Measurements from ENCODE around the gene XPOT.

Gene XPOT

DNA sequence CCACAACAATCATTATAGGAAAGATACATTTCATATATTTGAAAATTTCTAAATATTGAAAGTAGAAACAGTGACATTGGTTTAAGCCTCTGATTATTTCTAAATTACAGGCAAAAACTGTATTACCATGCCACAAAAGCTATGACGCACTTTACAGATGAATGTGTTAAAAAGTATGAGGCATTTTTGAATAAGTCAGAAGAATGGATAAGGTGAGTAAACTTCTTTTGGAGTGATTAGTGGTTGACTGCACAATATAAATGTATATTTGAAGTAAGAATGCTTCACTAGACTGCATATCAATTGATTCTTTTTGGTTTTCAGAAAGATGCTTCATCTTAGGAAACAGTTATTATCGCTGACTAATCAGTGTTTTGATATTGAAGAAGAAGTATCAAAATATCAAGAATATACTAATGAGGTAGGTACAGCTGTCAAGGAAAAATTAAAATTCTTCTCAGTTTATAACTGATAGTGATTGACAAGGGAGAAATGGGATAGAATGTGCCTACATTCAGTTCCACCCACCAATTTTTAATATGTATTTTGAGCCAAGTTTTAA is 92.7 kb downstream of the XPOT start:
- TF ChIP-seq, protein P1, sequence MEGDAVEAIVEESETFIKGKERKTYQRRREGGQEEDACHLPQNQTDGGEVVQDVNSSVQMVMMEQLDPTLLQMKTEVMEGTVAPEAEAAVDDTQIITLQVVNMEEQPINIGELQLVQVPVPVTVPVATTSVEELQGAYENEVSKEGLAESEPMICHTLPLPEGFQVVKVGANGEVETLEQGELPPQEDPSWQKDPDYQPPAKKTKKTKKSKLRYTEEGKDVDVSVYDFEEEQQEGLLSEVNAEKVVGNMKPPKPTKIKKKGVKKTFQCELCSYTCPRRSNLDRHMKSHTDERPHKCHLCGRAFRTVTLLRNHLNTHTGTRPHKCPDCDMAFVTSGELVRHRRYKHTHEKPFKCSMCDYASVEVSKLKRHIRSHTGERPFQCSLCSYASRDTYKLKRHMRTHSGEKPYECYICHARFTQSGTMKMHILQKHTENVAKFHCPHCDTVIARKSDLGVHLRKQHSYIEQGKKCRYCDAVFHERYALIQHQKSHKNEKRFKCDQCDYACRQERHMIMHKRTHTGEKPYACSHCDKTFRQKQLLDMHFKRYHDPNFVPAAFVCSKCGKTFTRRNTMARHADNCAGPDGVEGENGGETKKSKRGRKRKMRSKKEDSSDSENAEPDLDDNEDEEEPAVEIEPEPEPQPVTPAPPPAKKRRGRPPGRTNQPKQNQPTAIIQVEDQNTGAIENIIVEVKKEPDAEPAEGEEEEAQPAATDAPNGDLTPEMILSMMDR (IDR thresholded peaks at IDR 0.05): no peak

DNA sequence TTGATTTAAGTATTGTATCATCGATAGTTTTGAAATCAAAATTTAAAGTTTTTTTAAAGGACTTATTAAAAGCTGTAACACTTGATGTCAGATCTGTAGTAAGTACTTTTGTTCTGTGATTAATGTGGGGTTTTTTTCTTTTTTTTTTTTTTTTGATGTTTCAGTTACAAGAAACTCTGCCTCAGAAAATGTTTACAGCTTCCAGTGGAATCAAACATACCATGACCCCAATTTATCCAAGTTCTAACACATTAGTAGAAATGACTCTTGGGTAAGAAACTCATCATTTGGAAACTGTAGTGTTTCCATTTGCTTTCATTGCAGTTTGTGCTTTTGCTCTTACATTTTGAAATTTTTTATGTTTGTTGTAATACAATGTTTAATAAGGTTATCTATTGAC is 93.3 kb downstream of the XPOT start:
- TF ChIP-seq, protein P1 (IDR thresholded peaks at IDR 0.05): no peak

DNA sequence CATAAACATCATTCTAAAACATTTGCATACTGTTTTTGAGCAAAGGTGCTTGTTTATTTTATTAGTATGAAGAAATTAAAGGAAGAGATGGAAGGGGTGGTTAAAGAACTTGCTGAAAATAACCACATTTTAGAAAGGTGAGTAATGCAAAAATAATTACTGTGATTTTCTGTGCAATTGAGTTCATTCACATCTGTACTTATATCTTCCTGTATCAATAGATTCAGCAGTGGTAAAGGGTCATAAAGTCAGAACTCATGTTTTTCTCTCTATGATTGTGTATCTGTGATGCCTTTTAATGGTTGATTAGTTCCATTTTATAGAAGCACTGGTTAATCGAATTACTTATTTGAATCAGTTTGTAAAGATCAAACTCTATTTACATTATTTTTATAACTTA is 93.7 kb downstream of the XPOT start:
- TF ChIP-seq, protein P1 (IDR thresholded peaks at IDR 0.05): no peak

DNA sequence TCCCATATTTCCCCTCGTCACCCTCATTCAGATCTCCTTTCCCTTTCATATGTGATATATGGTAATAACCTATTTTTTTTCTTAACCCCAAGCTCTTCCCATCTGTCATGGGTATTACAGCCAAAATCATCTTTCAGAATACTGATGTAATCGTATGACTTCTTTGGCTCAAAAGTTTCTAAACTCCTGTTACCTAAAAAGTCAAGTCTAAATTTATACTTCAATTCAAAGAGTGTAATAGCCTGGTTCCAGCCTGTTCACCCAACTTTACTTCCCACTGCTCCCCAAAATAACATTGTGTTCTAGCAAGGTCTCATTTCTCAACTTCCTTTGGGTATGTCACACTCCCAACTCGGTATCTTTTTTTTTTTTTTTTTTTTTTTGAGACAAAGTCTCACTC is 96.2 kb downstream of the XPOT start:
- TF ChIP-seq, protein P1 (IDR thresholded peaks at IDR 0.05): no peak

Measured in LNCAP (cell line).